Measurements from ENCODE around the gene HBB.

Gene HBB

GRCh38 chr11:5272395-5273017 is 45.6 kb upstream of the HBB start:
- Histone ChIP-seq H3K4me2 (ENCODE audit: insufficient read depth, low read length) (no peak overlapping the region), H3K9ac (ENCODE audit: low read depth, low read length) (no peak overlapping the region), H3K79me2 (ENCODE audit: insufficient read depth, low read length) (no peaks in the 10 kb centered on the region), H3K4me3 (ENCODE audit: low read depth in 1 of 2, low read length in 2 of 2) (no peak overlapping the region), H3K4me1 (ENCODE audit: insufficient read depth, low read length) (no peaks in the 10 kb centered on the region), H3K9me3 (ENCODE audit: insufficient read depth, low read length, severe bottlenecking) (no peaks in the 10 kb centered on the region), H3K36me3 (ENCODE audit: insufficient read depth, low read length) (no peaks in the 10 kb centered on the region), H3K27ac (ENCODE audit: low read length) (no peak overlapping the region), H2AFZ (ENCODE audit: low read depth, low read length) (no peak overlapping the region), H3K27me3 (ENCODE audit: insufficient read depth, low read length, poor library complexity) (peaks cover 6% of the 10 kb centered on the region), H4K20me1 (ENCODE audit: insufficient read depth, low read length) (no peaks in the 10 kb centered on the region)
- ATAC-seq (ENCODE audit: insufficient read depth, low read depth) (no peak), DNase-seq (no peak)
- no peak for TF ChIP-seq CTCF (IDR thresholded peaks at IDR 0.05; ENCODE audit: borderline replicate concordance, extremely low read depth, low read length, poor library complexity, severe bottlenecking)
- no peak for TF ChIP-seq EZH2 (IDR thresholded peaks at IDR 0.05; ENCODE audit: borderline replicate concordance, low read depth, low read length, severe bottlenecking)

- Histone ChIP-seq H3K27ac (ENCODE audit: low read length) (no peak within 1 kb of the TSS), H3K9me3 (ENCODE audit: insufficient read depth, low read length, severe bottlenecking) (no peaks in the 10 kb centered on the region), H4K20me1 (ENCODE audit: insufficient read depth, low read length) (no peaks in the 10 kb centered on the region), H3K36me3 (ENCODE audit: insufficient read depth, low read length) (no peaks in the 10 kb centered on the region), H3K9ac (ENCODE audit: low read depth, low read length) (no peak within 1 kb of the TSS), H3K4me2 (ENCODE audit: insufficient read depth, low read length) (no peak within 1 kb of the TSS), H3K4me1 (ENCODE audit: insufficient read depth, low read length) (no peaks in the 10 kb centered on the region), H3K27me3 (ENCODE audit: insufficient read depth, low read length, poor library complexity) (peaks cover 11% of the 10 kb centered on the region), H2AFZ (ENCODE audit: low read depth, low read length) (no peak within 1 kb of the TSS), H3K4me3 (ENCODE audit: low read depth in 1 of 2, low read length in 2 of 2) (no peak within 1 kb of the TSS), H3K79me2 (ENCODE audit: insufficient read depth, low read length) (no peaks in the 10 kb centered on the region)
- ATAC-seq (ENCODE audit: insufficient read depth, low read depth) (no peak), DNase-seq (no peak)
- TF ChIP-seq EZH2 (IDR thresholded peaks at IDR 0.05; ENCODE audit: borderline replicate concordance, low read depth, low read length, severe bottlenecking) (no peak), CTCF (IDR thresholded peaks at IDR 0.05; ENCODE audit: borderline replicate concordance, extremely low read depth, low read length, poor library complexity, severe bottlenecking) (no peak)
These were observed 42.9 kb upstream of the HBB start, which contains the start of gene HBE1 for GRCh38 chr11:5269715-5270147. HBE1 (minus strand) TSS chr11:5269945; CDS start chr11:5269890, 55 bp downstream.

- Histone ChIP-seq H3K79me2 (ENCODE audit: insufficient read depth, low read length) (no peaks in the 10 kb centered on the region), H3K36me3 (ENCODE audit: insufficient read depth, low read length) (no peaks in the 10 kb centered on the region), H3K9me3 (ENCODE audit: insufficient read depth, low read length, severe bottlenecking) (no peaks in the 10 kb centered on the region), H3K4me2 (ENCODE audit: insufficient read depth, low read length) (no peak overlapping the region), H3K27me3 (ENCODE audit: insufficient read depth, low read length, poor library complexity) (peaks cover 6% of the 10 kb centered on the region), H2AFZ (ENCODE audit: low read depth, low read length) (no peak overlapping the region), H3K9ac (ENCODE audit: low read depth, low read length) (no peak overlapping the region), H3K27ac (ENCODE audit: low read length) (no peak overlapping the region), H3K4me3 (ENCODE audit: low read depth in 1 of 2, low read length in 2 of 2) (no peak overlapping the region), H4K20me1 (ENCODE audit: insufficient read depth, low read length) (no peaks in the 10 kb centered on the region), H3K4me1 (ENCODE audit: insufficient read depth, low read length) (no peaks in the 10 kb centered on the region)
- no peak for ATAC-seq (ENCODE audit: insufficient read depth, low read depth)
- TF ChIP-seq CTCF (IDR thresholded peaks at IDR 0.05; ENCODE audit: borderline replicate concordance, extremely low read depth, low read length, poor library complexity, severe bottlenecking) (no peak), EZH2 (IDR thresholded peaks at IDR 0.05; ENCODE audit: borderline replicate concordance, low read depth, low read length, severe bottlenecking) (no peak)
- DNase-seq, result no peak
These were observed 40.2 kb upstream of the HBB start for GRCh38 chr11:5267033-5267563.

Measured in DND-41 (cell line).